GM23338 (cell line): ENCODE measurements around the gene CACNA1B. TPM values are rescaled to one million over a fixed set of nuclear protein-coding genes. Genes with fewer than 3 reads are reported as not detected.
A peak's percentile ranks its signal among the peaks of the same experiment; 100 is the strongest.

Experiments
- ATAC-seq: fragments of 200-7000 bp; cut with Tn5 transposase; 3 replicates; pipeline ENCODE4 v1.9.1; 2020
- DNase-seq: peaks from one replicate; pipeline ENCODE4 v3.0.0-alpha.2; 2015; ENCODE audit warnings: low spot score
- H2AFZ ChIP-seq: fragments of 200-600 bp; sonication (generic); 2 replicates; pipeline ENCODE4 v1.8.0; 2016; ENCODE audit warnings: antibody characterized with exemption, mild to moderate bottlenecking, moderate library complexity
- H3F3A ChIP-seq: fragments of 200-600 bp; sonication (generic); replicated peaks from 2 replicates; pipeline ENCODE4 v1.8.0; 2017; ENCODE audit warnings: antibody characterized with exemption, mixed run types, low read depth
- H3K27ac ChIP-seq: fragments of 200-600 bp; sonication (generic); 2 replicates; pipeline ENCODE4 v1.6.1; 2016; ENCODE audit warnings: low read depth
- H3K27me3 ChIP-seq: fragments of 200-600 bp; sonication (generic); 2 replicates; pipeline ENCODE4 v1.8.0; 2016; ENCODE audit warnings: mild to moderate bottlenecking, mixed run types, moderate library complexity; ENCODE audit not compliant: insufficient read depth
- H3K36me3 ChIP-seq: fragments of 200-600 bp; sonication (generic); 2 replicates; pipeline ENCODE4 v1.8.0; 2016; ENCODE audit warnings: mild to moderate bottlenecking; ENCODE audit not compliant: insufficient read depth
- H3K4me1 ChIP-seq: fragments of 200-600 bp; sonication (generic); 2 replicates; pipeline ENCODE4 v1.8.0; 2016; ENCODE audit warnings: mild to moderate bottlenecking, moderate library complexity; ENCODE audit not compliant: insufficient read depth
- H3K4me2 ChIP-seq: fragments of 200-600 bp; sonication (generic); 2 replicates; pipeline ENCODE4 v1.7.1; 2017; ENCODE audit warnings: mixed run types
- H3K4me3 ChIP-seq: fragments of 200-600 bp; sonication (generic); 2 replicates; pipeline ENCODE4 v1.6.1; 2016; ENCODE audit warnings: mixed run types
- H3K79me2 ChIP-seq: fragments of 200-600 bp; sonication (generic); replicated peaks from 2 replicates; pipeline ENCODE4 v1.8.0; 2017; ENCODE audit warnings: mild to moderate bottlenecking; ENCODE audit not compliant: insufficient read depth
- H3K9me2 ChIP-seq: fragments of 200-600 bp; sonication (generic); 2 replicates; pipeline ENCODE4 v1.8.0; 2017; ENCODE audit not compliant: insufficient read depth
- H4K20me1 ChIP-seq: fragments of 200-600 bp; sonication (generic); replicated peaks from 2 replicates; pipeline ENCODE4 v1.8.0; 2017; ENCODE audit warnings: mild to moderate bottlenecking; ENCODE audit not compliant: insufficient read depth
- H3K27ac Mint-ChIP-seq: 2 replicates; pipeline ENCODE4 v1.8.0; 2020; ENCODE audit warnings: inconsistent platforms, mild to moderate bottlenecking, moderate library complexity, mixed read lengths
- H3K27me3 Mint-ChIP-seq: 3 replicates; pipeline ENCODE4 v1.8.0; 2022; ENCODE audit warnings: low read depth, mild to moderate bottlenecking, moderate library complexity, mixed read lengths, inconsistent platforms; ENCODE audit not compliant: insufficient read depth, poor library complexity
- H3K36me3 Mint-ChIP-seq: 3 replicates; pipeline ENCODE4 v1.8.0; 2021; ENCODE audit warnings: low read depth, mild to moderate bottlenecking, inconsistent platforms, moderate library complexity, mixed read lengths
- H3K4me1 Mint-ChIP-seq: 3 replicates; pipeline ENCODE4 v1.8.0; 2020; ENCODE audit warnings: mild to moderate bottlenecking, inconsistent platforms, mixed read lengths
- H3K4me3 Mint-ChIP-seq: 3 replicates; pipeline ENCODE4 v1.8.0; 2021; ENCODE audit warnings: moderate library complexity, mild to moderate bottlenecking, inconsistent platforms, mixed read lengths
- H3K9me3 Mint-ChIP-seq: 3 replicates; pipeline ENCODE4 v1.8.0; 2020; ENCODE audit warnings: moderate library complexity, mild to moderate bottlenecking, inconsistent platforms, mixed read lengths
- CREB1 ChIP-seq: fragments of 250-450 bp; sonication (Bioruptor Pico); IDR thresholded peaks from 2 replicates; pipeline ENCODE4 v1.5.0; 2020; ENCODE audit warnings: low read depth, mild to moderate bottlenecking, moderate library complexity
- CTCF ChIP-seq, 2 experiments: fragments of 200-600 bp in 1 of 2; sonication (generic) in 1 of 2; conservative IDR thresholded peaks; 2 replicates each; pipeline versions ENCODE4 v1.5.1 to v1.6.1; 2016 to 2017; ENCODE audit warnings: antibody characterized with exemption in 2 of 2, low read depth in 2 of 2, mild to moderate bottlenecking in 2 of 2, moderate library complexity in 1 of 2
- ETS1 ChIP-seq: IDR thresholded peaks from 2 replicates; pipeline ENCODE4 v1.6.1; 2016; ENCODE audit warnings: antibody characterized with exemption
- EZH2 ChIP-seq: fragments of 200-600 bp; sonication (generic); IDR thresholded peaks from one replicate; pipeline ENCODE4 v1.8.0; 2017; ENCODE audit warnings: antibody characterized with exemption, mild to moderate bottlenecking, low read depth; ENCODE audit not compliant: unreplicated experiment
- EZH2phosphoT487 ChIP-seq: fragments of 200-600 bp; sonication (generic); IDR thresholded peaks from one replicate; pipeline ENCODE4 v1.8.1; 2018; ENCODE audit warnings: antibody characterized with exemption; ENCODE audit not compliant: unreplicated experiment
- JUNB ChIP-seq: IDR thresholded peaks from one replicate; pipeline ENCODE4 v1.6.1; 2016; ENCODE audit warnings: antibody characterized with exemption; ENCODE audit not compliant: unreplicated experiment
- NANOG ChIP-seq: IDR thresholded peaks from 2 replicates; pipeline ENCODE4 v1.6.1; 2016; ENCODE audit warnings: antibody characterized with exemption, borderline replicate concordance
- POLR2AphosphoS5 ChIP-seq: IDR thresholded peaks from 2 replicates; pipeline ENCODE4 v1.6.1; 2016; ENCODE audit warnings: antibody characterized with exemption, low read depth
- STAT1 ChIP-seq: IDR thresholded peaks from one replicate; pipeline ENCODE4 v1.6.1; 2016; ENCODE audit warnings: antibody characterized with exemption; ENCODE audit not compliant: unreplicated experiment
- ZNF114 ChIP-seq: fragments of 250-450 bp; sonication (Bioruptor Pico); IDR thresholded peaks from 2 replicates; pipeline ENCODE4 v1.5.0; 2020; ENCODE audit warnings: mild to moderate bottlenecking, moderate library complexity
- ZNF331 ChIP-seq: fragments of 250-450 bp; sonication (Bioruptor Pico); IDR thresholded peaks from 2 replicates; pipeline ENCODE4 v1.5.0; 2020; ENCODE audit warnings: low read depth, mild to moderate bottlenecking, moderate library complexity
- polyA plus RNA-seq: library from polyadenylated mRNA; unstranded; fragments of >200 nt; fragmentation: Nextera tagmentation; extraction: Ambion mirVana; gene quantifications from 2 replicates; pipeline ENCODE4 v1.2.1, GENCODE V29; 2016
- total RNA-seq: library from RNA; depleted of rRNA; stranded (reverse); fragments of >200 nt; shearing (Covaris generic); gene quantifications from 2 replicates; pipeline ENCODE4 v1.2.3, GENCODE V29; 2014
- TF ChIP-seq, protein P1 (sequence below): fragments of 250-450 bp; sonication (Bioruptor Pico); IDR thresholded peaks from 2 replicates; pipeline ENCODE4 v1.5.0; 2020; ENCODE audit warnings: mild to moderate bottlenecking, moderate library complexity
- TF ChIP-seq, protein P2 (sequence below): IDR thresholded peaks from one replicate; pipeline ENCODE4 v1.6.1; 2018; ENCODE audit warnings: antibody characterized with exemption; ENCODE audit not compliant: unreplicated experiment

CACNA1B gene
- total and polyA plus RNA-seq, 2 experiments from 2014 or later = 1.1 to 10.4 TPM

DNA sequence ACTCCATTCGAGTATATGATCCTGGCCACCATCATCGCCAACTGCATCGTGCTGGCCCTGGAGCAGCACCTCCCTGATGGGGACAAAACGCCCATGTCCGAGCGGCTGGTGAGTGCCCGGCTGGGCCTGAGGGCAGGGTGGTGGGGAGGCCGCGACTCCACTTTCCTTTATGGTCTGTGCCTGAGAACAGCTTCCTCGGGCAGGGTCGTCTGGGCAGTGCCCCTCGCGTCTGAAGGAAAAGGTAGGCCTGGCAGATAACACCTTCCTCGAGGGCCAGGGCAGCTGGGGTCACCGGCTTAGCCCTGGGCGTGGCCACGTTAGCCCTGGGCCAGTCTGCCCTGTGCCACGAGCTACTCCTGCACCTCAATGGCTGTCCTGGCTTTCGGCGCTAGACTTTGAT is 1.5 kb downstream of the CACNA1B start:
- H3K27me3 Mint-ChIP-seq = peaks cover 20% of the 10 kb centered on the region
- no peak overlapping the region for H3K27ac Mint-ChIP-seq
- Histone ChIP-seq H3F3A (no peaks in the 10 kb centered on the region), H3K9me2 (no peaks in the 10 kb centered on the region), H3K4me3 (peak overlapping the region; percentile 56), H3K79me2 (no peaks in the 10 kb centered on the region), H4K20me1 (peaks cover 8% of the 10 kb centered on the region; the same call in 1 of the 2 replicates), H3K36me3 (no peaks in the 10 kb centered on the region), H3K27ac (no peak overlapping the region), H3K4me1 (no peaks in the 10 kb centered on the region; the same call in 1 of the 2 replicates), H3K4me2 (peak overlapping the region; percentile 79), H2AFZ (no peak overlapping the region), H3K27me3 (peaks cover 16% of the 10 kb centered on the region; the same call in 1 of the 2 replicates)
- peak overlapping the region; percentile 42; the same call in 1 of the 3 replicates for H3K4me3 Mint-ChIP-seq
- H3K4me1 Mint-ChIP-seq = peaks cover under 1% of the 10 kb centered on the region; the same call in 2 of the 3 replicates
- ATAC-seq (no peak), DNase-seq (no peak)
- H3K9me3 Mint-ChIP-seq = peaks cover 3% of the 10 kb centered on the region
- TF ChIP-seq POLR2AphosphoS5 (no peak), JUNB (no peak), ETS1 (no peak), CTCF (conservative IDR thresholded peaks at IDR 0.05; ENCODE audit: low read depth in 2 of 2) (no peak), CREB1 (CRISPR knock-in tag) (no peak), ZNF331 (CRISPR knock-in tag) (no peak), EZH2phosphoT487 (no peak), EZH2 (no peak), NANOG (no peak), STAT1 (no peak), ZNF114 (CRISPR knock-in tag) (no peak)
- TF ChIP-seq, protein P1, sequence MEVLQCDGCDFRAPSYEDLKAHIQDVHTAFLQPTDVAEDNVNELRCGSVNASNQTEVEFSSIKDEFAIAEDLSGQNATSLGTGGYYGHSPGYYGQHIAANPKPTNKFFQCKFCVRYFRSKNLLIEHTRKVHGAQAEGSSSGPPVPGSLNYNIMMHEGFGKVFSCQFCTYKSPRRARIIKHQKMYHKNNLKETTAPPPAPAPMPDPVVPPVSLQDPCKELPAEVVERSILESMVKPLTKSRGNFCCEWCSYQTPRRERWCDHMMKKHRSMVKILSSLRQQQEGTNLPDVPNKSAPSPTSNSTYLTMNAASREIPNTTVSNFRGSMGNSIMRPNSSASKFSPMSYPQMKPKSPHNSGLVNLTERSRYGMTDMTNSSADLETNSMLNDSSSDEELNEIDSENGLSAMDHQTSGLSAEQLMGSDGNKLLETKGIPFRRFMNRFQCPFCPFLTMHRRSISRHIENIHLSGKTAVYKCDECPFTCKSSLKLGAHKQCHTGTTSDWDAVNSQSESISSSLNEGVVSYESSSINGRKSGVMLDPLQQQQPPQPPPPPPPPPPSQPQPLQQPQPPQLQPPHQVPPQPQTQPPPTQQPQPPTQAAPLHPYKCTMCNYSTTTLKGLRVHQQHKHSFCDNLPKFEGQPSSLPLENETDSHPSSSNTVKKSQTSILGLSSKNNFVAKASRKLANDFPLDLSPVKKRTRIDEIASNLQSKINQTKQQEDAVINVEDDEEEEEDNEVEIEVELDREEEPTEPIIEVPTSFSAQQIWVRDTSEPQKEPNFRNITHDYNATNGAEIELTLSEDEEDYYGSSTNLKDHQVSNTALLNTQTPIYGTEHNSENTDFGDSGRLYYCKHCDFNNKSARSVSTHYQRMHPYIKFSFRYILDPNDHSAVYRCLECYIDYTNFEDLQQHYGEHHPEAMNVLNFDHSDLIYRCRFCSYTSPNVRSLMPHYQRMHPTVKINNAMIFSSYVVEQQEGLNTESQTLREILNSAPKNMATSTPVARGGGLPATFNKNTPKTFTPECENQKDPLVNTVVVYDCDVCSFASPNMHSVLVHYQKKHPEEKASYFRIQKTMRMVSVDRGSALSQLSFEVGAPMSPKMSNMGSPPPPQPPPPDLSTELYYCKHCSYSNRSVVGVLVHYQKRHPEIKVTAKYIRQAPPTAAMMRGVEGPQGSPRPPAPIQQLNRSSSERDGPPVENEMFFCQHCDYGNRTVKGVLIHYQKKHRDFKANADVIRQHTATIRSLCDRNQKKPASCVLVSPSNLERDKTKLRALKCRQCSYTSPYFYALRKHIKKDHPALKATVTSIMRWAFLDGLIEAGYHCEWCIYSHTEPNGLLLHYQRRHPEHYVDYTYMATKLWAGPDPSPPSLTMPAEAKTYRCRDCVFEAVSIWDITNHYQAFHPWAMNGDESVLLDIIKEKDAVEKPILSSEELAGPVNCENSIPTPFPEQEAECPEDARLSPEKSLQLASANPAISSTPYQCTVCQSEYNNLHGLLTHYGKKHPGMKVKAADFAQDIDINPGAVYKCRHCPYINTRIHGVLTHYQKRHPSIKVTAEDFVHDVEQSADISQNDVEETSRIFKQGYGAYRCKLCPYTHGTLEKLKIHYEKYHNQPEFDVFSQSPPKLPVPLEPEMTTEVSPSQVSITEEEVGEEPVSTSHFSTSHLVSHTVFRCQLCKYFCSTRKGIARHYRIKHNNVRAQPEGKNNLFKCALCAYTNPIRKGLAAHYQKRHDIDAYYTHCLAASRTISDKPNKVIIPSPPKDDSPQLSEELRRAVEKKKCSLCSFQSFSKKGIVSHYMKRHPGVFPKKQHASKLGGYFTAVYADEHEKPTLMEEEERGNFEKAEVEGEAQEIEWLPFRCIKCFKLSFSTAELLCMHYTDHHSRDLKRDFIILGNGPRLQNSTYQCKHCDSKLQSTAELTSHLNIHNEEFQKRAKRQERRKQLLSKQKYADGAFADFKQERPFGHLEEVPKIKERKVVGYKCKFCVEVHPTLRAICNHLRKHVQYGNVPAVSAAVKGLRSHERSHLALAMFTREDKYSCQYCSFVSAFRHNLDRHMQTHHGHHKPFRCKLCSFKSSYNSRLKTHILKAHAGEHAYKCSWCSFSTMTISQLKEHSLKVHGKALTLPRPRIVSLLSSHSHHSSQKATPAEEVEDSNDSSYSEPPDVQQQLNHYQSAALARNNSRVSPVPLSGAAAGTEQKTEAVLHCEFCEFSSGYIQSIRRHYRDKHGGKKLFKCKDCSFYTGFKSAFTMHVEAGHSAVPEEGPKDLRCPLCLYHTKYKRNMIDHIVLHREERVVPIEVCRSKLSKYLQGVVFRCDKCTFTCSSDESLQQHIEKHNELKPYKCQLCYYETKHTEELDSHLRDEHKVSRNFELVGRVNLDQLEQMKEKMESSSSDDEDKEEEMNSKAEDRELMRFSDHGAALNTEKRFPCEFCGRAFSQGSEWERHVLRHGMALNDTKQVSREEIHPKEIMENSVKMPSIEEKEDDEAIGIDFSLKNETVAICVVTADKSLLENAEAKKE (CRISPR knock-in tag) = no peak
- TF ChIP-seq, protein P2, sequence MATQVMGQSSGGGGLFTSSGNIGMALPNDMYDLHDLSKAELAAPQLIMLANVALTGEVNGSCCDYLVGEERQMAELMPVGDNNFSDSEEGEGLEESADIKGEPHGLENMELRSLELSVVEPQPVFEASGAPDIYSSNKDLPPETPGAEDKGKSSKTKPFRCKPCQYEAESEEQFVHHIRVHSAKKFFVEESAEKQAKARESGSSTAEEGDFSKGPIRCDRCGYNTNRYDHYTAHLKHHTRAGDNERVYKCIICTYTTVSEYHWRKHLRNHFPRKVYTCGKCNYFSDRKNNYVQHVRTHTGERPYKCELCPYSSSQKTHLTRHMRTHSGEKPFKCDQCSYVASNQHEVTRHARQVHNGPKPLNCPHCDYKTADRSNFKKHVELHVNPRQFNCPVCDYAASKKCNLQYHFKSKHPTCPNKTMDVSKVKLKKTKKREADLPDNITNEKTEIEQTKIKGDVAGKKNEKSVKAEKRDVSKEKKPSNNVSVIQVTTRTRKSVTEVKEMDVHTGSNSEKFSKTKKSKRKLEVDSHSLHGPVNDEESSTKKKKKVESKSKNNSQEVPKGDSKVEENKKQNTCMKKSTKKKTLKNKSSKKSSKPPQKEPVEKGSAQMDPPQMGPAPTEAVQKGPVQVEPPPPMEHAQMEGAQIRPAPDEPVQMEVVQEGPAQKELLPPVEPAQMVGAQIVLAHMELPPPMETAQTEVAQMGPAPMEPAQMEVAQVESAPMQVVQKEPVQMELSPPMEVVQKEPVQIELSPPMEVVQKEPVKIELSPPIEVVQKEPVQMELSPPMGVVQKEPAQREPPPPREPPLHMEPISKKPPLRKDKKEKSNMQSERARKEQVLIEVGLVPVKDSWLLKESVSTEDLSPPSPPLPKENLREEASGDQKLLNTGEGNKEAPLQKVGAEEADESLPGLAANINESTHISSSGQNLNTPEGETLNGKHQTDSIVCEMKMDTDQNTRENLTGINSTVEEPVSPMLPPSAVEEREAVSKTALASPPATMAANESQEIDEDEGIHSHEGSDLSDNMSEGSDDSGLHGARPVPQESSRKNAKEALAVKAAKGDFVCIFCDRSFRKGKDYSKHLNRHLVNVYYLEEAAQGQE = no peak
- peaks cover 6% of the 10 kb centered on the region; the same call in 2 of the 3 replicates for H3K36me3 Mint-ChIP-seq
